ELF-1 (cell line): ENCODE data around the gene ANKRD44.
A peak's percentile ranks its signal among the peaks of the same experiment; 100 is the strongest.
"Not testable (repeated sequence)": the region's sequence is repeated elsewhere in the genome, so short reads cannot be mapped to it uniquely, and the experiment has no call there.

Source experiments
- DNase-seq: peaks from one replicate; pipeline ENCODE4 v3.0.0-alpha.2; 2016; ENCODE audit warnings: low read depth, low spot score

The ANKRD44 gene

GRCh38 chr2:197259470-197259999, 51.0 kb downstream of the ANKRD44 start:
- DNase-seq: no peak

GRCh38 chr2:197258580-197258979, 52.0 kb downstream of the ANKRD44 start:
- no peak for DNase-seq

- DNase-seq: no peak
These were observed 53.9 kb downstream of the ANKRD44 start for GRCh38 chr2:197256547-197257170.

GRCh38 chr2:197256021-197256420, 54.6 kb downstream of the ANKRD44 start:
- DNase-seq: no peak

GRCh38 chr2:197255543-197255942, 55.0 kb downstream of the ANKRD44 start:
- DNase-seq: peak; percentile 53

GRCh38 chr2:197254776-197255530, 55.6 kb downstream of the ANKRD44 start:
- DNase-seq: no peak

GRCh38 chr2:197251576-197251975, 59.0 kb downstream of the ANKRD44 start:
- no peak for DNase-seq

GRCh38 chr2:197251163-197251562, 59.4 kb downstream of the ANKRD44 start:
- DNase-seq: no peak

- no peak for DNase-seq
These were observed 60.5 kb downstream of the ANKRD44 start for GRCh38 chr2:197250084-197250397.

- no peak for DNase-seq
These were observed 61.0 kb downstream of the ANKRD44 start for GRCh38 chr2:197249381-197250083.

- no peak for DNase-seq
These were observed 62.0 kb downstream of the ANKRD44 start for GRCh38 chr2:197248623-197249022.

- no peak for DNase-seq
These were observed 62.6 kb downstream of the ANKRD44 start for GRCh38 chr2:197248001-197248401.

GRCh38 chr2:197247083-197247482, 63.5 kb downstream of the ANKRD44 start:
- no peak for DNase-seq

GRCh38 chr2:197245829-197246804, 64.5 kb downstream of the ANKRD44 start:
- DNase-seq: no peak

GRCh38 chr2:197244349-197244748, 66.2 kb downstream of the ANKRD44 start:
- DNase-seq: no peak

- no peak for DNase-seq
These were observed 67.9 kb downstream of the ANKRD44 start for GRCh38 chr2:197242719-197243118.

GRCh38 chr2:197241596-197241995, 69.0 kb downstream of the ANKRD44 start:
- no peak for DNase-seq

- DNase-seq: no peak
These were observed 69.4 kb downstream of the ANKRD44 start for GRCh38 chr2:197241153-197241552.

- no peak for DNase-seq
These were observed 70.0 kb downstream of the ANKRD44 start for GRCh38 chr2:197240421-197241041.

GRCh38 chr2:197240018-197240417, 70.6 kb downstream of the ANKRD44 start:
- DNase-seq: not testable (repeated sequence)

- DNase-seq: no peak
These were observed 71.1 kb downstream of the ANKRD44 start for GRCh38 chr2:197239434-197239833.
